Calu3 (cell line): ENCODE data around the gene TXNRD1. TPM values are rescaled to one million over a fixed set of nuclear protein-coding genes. Genes with fewer than 3 reads are reported as not detected.
"Not testable (repeated sequence)": the region's sequence is repeated elsewhere in the genome, so short reads cannot be mapped to it uniquely, and the experiment has no call there.

ENCODE experiments used
- BruUV-seq: library from RNA; stranded (reverse); fragments of 400-500 nt; replicated peaks from 2 replicates; lab custom pipeline; 2021; lab: Mats Ljungman, UMichigan
- CTCF ChIA-PET: fragments of 300-600 bp; sonication (Branson Sonifier 250); formaldehyde crosslinking; loops from one replicate; lab custom pipeline; 2022; ENCODE audit warnings: antibody characterized with exemption; lab: Charles Lee
- DNase-seq: peaks from one replicate; pipeline ENCODE4 v3.0.0; 2022
- H3K27ac Mint-ChIP-seq: one replicate; pipeline ENCODE4 v1.8.0; 2022; ENCODE audit warnings: mixed read lengths; ENCODE audit not compliant: unreplicated experiment
- H3K27me3 Mint-ChIP-seq: one replicate; pipeline ENCODE4 v1.8.0; 2022; ENCODE audit warnings: mixed read lengths; ENCODE audit not compliant: unreplicated experiment
- H3K36me3 Mint-ChIP-seq: one replicate; pipeline ENCODE4 v1.8.0; 2022; ENCODE audit warnings: mild to moderate bottlenecking, moderate library complexity, mixed read lengths; ENCODE audit not compliant: insufficient read depth, unreplicated experiment
- H3K4me1 Mint-ChIP-seq: one replicate; pipeline ENCODE4 v1.8.0; 2022; ENCODE audit warnings: mild to moderate bottlenecking, low read depth, mixed read lengths; ENCODE audit not compliant: unreplicated experiment
- H3K4me3 Mint-ChIP-seq: one replicate; pipeline ENCODE4 v1.8.0; 2022; ENCODE audit warnings: mild to moderate bottlenecking, low read depth, moderate library complexity, mixed read lengths; ENCODE audit not compliant: unreplicated experiment
- H3K9me3 Mint-ChIP-seq: one replicate; pipeline ENCODE4 v1.8.0; 2022; ENCODE audit warnings: low read depth, mixed read lengths; ENCODE audit not compliant: unreplicated experiment
- CTCF ChIP-seq: fragments of 200-600 bp; IDR thresholded peaks from one replicate; pipeline ENCODE4 v1.8.0; 2022; ENCODE audit warnings: antibody characterized with exemption; ENCODE audit not compliant: unreplicated experiment
- intact Hi-C: fragments of 100-400 bp; cut with micrococcal nuclease; formaldehyde crosslinking; loops from one replicate; pipeline ENCODE4 v1.10.0; 2022; ENCODE audit not compliant: unreplicated experiment
- total RNA-seq: library from RNA; stranded (reverse); gene quantifications from 2 replicates; pipeline ENCODE4 v1.2.3, GENCODE V29; 2022

The TXNRD1 gene
- total RNA-seq, 1 experiment from 2014 or later, result 262 TPM

GRCh38 chr12:104290855-104291254, 75.3 kb downstream of the TXNRD1 start:
- Mint-ChIP-seq H3K27me3 (no peaks in the 10 kb centered on the region), H3K4me3 (peak overlapping the region; percentile 99), H3K9me3 (no peaks in the 10 kb centered on the region), H3K27ac (no peak overlapping the region), H3K4me1 (peaks cover 55% of the 10 kb centered on the region), H3K36me3 (peaks cover 99% of the 10 kb centered on the region)
- CTCF ChIA-PET, result interaction anchor here (0.6 to 5.2 kb wide), 3 partner anchors 15 to 71 kb away, joined by 3 to 26 read pairs (median 3); no protein-coding TSS in a partner anchor
- no peak for TF ChIP-seq CTCF
- DNase-seq, result no peak
- BruUV-seq, result no TSS peak
- intact Hi-C loops, result no loop called here

GRCh38 chr12:104291867-104292524, 76.4 kb downstream of the TXNRD1 start:
- intact Hi-C loops, result no loop called here
- Mint-ChIP-seq H3K9me3 (no peaks in the 10 kb centered on the region), H3K4me1 (peaks cover 52% of the 10 kb centered on the region), H3K27ac (no peak overlapping the region), H3K4me3 (peak overlapping the region; percentile 48), H3K36me3 (peaks cover 94% of the 10 kb centered on the region), H3K27me3 (no peaks in the 10 kb centered on the region)
- TF ChIP-seq CTCF, result no peak
- DNase-seq, result no peak
- CTCF ChIA-PET, result interaction anchor here (0.6 to 1.6 kb wide), 2 partner anchors 37 to 76 kb away, joined by 4 read pairs; partner anchors contain the start of gene TXNRD1
- BruUV-seq, result no TSS peak

GRCh38 chr12:104292872-104293794, 77.6 kb downstream of the TXNRD1 start:
- Mint-ChIP-seq H3K4me1 (peaks cover 59% of the 10 kb centered on the region), H3K27me3 (no peaks in the 10 kb centered on the region), H3K4me3 (peak overlapping the region; percentile 48), H3K27ac (peak overlapping the region; percentile 77), H3K9me3 (no peaks in the 10 kb centered on the region), H3K36me3 (peaks cover 93% of the 10 kb centered on the region)
- BruUV-seq, result no TSS peak
- no peak for DNase-seq
- intact Hi-C loops, result no loop called here
- TF ChIP-seq CTCF, result no peak
- CTCF ChIA-PET, result interaction anchor here (0.6 to 1.6 kb wide), 3 partner anchors 36 to 79 kb away, joined by 4 read pairs; partner anchors contain the start of gene TXNRD1

DNA sequence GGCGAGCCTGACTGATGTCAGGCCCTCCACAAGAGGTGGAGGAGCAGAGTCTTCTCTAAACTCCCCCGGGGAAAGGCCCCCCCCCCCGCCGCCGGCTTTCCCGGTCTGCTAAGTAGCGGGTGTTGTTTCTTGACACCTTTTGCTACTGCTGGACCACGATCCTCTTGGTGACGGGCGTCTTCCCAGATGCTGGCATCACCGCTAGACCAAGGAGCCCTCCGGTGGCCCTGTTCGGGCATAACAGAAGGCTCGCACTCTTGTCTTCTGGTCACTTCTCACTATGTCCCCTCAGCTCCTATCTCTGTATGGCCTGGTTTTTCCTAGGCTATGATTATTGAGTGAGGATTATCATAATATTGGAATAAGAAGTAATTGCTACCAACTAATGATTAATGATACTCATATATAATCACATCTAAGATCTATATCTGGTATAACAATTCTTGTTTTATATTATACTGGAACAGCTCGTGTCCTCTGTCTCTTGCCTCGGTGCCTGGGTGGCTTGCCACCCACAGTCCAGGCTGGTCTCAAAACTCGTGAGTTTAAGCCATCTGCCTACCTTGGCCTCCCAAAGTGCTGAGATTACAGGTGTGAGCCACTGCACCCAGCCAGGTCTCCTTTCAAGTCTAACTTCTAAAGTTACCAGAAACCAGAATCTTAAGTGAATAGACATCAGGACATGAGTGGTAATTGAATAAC, 78.7 kb downstream of the TXNRD1 start:
- CTCF ChIA-PET, BruUV-seq, H3K27me3 Mint-ChIP-seq, H3K9me3 Mint-ChIP-seq: not testable (repeated sequence)
- peaks cover 60% of the 10 kb centered on the region for H3K4me1 Mint-ChIP-seq
- peak overlapping the region; percentile 61 for H3K27ac Mint-ChIP-seq
- peak overlapping the region; percentile 48 for H3K4me3 Mint-ChIP-seq
- peak; percentile 61 for DNase-seq
- intact Hi-C loops, result loop anchor here (1.0 kb wide), 1 partner anchor 79 kb away; the partner anchor contains the start of gene TXNRD1
- H3K36me3 Mint-ChIP-seq, result peaks cover 91% of the 10 kb centered on the region
